A549 treated with AZD9567 at 1 μM for 4 hours (cell line): ENCODE results near the gene HECTD4. TPM values are rescaled to one million over a fixed set of nuclear protein-coding genes. Genes with fewer than 3 reads are reported as not detected.

Source experiments
- total RNA-seq: library from RNA; stranded (reverse); fragments of 200-300 nt; extraction: Qiagen RNA extraction; gene quantifications from 5 replicates; pipeline ENCODE4 v1.2.3, GENCODE V29; 2022; ENCODE audit not compliant: insufficient read depth

Gene HECTD4
- 8.7 to 14.7 TPM (median 14.2 TPM) in 5 replicates for total RNA-seq

GRCh38 chr12:112381883-112382796 is at the start of gene HECTD4:
Gene HECTD4 (minus strand): TSS chr12:112382431. CDS start chr12:112382128, 303 bp downstream.

DNA sequence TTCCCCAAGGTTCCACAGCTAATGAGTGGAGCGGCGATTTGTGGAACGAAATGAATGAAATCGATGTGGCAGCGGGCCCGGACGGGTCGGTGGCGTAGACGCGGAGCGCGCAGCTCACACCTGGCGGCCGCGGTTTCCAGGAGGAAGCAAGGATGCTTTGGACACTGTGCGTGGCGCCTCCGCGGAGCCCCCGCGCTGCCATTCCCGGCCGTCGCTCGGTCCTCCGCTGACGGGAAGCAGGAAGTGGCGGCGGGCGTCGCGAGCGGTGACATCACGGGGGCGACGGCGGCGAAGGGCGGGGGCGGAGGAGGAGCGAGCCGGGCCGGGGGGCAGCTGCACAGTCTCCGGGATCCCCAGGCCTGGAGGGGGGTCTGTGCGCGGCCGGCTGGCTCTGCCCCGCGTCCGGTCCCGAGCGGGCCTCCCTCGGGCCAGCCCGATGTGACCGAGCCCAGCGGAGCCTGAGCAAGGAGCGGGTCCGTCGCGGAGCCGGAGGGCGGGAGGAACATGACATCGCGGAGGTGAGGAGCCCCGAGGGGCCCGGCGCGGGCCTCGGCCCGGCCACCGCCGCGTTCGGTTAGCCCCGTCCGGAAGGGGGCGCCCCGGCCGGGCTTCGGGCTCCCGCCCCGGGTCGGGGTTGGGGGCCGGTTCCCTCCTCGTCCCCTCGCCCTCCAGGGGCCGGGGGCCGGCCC is 36.5 kb upstream of the HECTD4 start, which contains the start of gene PTPN11:
Gene PTPN11, plus strand, starts transcription at position 340 of the 689 bp plus-strand sequence. Its CDS starts 165 bp downstream, at position 505.

DNA sequence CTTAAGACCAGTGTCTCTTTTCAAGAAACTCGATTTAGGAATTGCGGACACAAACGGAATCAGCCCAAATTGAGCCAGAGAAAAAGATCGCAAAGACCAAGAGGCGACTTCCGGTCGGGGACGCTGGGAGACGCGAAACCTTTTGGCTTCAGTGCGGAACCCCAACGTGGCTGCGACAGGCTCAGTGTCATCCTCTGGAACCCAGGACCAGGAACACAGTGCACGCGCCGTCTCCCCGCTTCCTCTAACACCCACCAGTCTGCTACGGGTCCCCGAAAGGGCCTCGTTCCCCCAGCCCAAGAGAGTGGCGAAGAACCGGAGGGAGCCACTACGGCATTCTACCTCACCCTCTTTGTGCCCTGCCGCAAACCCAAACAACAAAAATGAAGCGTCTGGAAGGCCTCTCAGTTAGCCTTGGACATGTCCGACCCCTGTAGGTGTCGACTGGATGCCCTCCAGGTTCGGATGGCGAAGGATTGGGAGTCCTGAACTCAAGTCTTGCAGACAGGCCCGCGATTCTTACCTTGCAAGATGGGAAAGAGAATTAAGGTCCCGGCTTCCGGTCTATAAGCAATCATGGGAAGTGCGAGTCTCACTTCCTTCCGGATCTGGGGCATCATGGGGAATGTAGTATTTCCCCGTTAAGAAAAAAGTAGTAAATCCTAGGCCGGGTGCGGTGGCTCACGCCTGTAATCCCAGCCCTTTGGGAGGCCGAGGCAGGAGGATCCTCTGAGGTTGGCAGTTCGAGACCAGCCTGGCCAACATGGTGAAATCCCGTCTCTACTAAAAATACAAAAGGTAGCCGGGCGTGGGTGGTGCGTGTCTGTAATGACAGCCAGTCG is 27.1 kb upstream of the HECTD4 start, which contains the start of gene RPL6:
Gene RPL6, minus strand, starts transcription at position 542 of the 842 bp plus-strand sequence. CDS start 949 bp downstream, outside the sequence.

GRCh38 chr12:112125250-112125999 is 256.8 kb downstream of the HECTD4 start, which contains the start of gene TRAFD1:
Gene TRAFD1 (plus strand): TSS chr12:112125560. CDS start chr12:112130523, 4,963 bp downstream.

Other genes starting within 250 kb of the HECTD4 start
- 2,076 to 2,701 TPM (median 2,137 TPM) in 5 replicates for gene RPL6, start 27.2 kb upstream of the HECTD4 start, total RNA-seq
- 41.7 to 64.6 TPM (median 54.4 TPM) in 5 replicates for gene PTPN11, start 36.5 kb upstream of the HECTD4 start, total RNA-seq